Measurements from ENCODE around the gene ZNF560.

GRCh38 chr19:9500796-9501195 lies 2.4 kb upstream of the ZNF560 start:
- no peak for TF ChIP-seq POLR2A (IDR thresholded peaks at IDR 0.05)
- TF ChIP-seq, protein P1, sequence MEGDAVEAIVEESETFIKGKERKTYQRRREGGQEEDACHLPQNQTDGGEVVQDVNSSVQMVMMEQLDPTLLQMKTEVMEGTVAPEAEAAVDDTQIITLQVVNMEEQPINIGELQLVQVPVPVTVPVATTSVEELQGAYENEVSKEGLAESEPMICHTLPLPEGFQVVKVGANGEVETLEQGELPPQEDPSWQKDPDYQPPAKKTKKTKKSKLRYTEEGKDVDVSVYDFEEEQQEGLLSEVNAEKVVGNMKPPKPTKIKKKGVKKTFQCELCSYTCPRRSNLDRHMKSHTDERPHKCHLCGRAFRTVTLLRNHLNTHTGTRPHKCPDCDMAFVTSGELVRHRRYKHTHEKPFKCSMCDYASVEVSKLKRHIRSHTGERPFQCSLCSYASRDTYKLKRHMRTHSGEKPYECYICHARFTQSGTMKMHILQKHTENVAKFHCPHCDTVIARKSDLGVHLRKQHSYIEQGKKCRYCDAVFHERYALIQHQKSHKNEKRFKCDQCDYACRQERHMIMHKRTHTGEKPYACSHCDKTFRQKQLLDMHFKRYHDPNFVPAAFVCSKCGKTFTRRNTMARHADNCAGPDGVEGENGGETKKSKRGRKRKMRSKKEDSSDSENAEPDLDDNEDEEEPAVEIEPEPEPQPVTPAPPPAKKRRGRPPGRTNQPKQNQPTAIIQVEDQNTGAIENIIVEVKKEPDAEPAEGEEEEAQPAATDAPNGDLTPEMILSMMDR (IDR thresholded peaks at IDR 0.05 in 8 of 11, conservative IDR thresholded peaks at IDR 0.05 in 3 of 11), result no peak
